T-helper 2 cell treated with Interferon-gamma antibody and Interleukin-4, amounts not matched to agents 100 ng/mL and 5 ng/mL, for 36 hours (primary cell): ENCODE data around the gene ORM1. TPM values are rescaled to one million over a fixed set of nuclear protein-coding genes. Genes with fewer than 3 reads are reported as not detected.

Experiments used
- intact Hi-C: fragments of 100-400 bp; cut with micrococcal nuclease; formaldehyde crosslinking; loops from one replicate; pipeline ENCODE4 v1.15.1; 2023
- total RNA-seq: library from RNA; stranded (reverse); gene quantifications from 2 replicates; pipeline ENCODE4 v1.2.3, GENCODE V29; 2022

Gene ORM1
- total RNA-seq, 1 donor from 2014 or later, result not detected

DNA sequence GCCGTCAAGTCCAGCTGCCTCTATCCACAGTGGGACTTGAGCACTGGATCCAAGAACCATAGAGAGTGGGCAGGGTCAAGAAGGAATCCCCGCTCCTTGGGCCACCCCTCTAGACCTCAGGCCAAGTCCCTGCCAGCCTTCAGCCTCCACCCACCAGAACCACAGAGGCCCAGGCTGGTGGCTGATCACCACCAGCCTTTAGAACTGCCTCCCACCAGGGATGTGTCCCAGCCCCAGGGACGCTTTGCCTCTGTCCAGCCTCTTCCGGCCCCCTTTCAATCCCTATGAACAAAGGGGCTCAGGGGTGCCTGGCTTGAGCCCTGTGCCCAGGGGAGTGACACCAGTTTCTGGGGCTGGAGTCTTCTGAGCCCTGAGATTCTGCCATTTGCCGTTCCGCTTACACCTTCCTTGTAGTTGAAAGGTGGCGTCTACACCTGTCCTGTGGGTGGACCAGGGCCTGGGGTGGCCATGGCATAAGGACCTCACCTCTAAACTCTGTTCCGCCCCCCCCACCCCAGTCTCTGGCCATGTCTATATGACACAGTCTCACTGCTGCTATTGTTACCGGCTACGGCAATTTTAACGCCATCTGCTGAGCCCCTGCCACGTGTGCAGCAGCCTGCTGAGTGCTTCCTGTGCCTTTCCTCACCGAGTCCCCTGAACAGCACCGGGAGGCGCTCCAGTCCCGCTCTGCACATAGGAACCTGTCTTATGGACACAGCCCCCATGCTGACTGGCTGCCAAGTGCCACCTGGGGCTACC lies 35.7 kb upstream of the ORM1 start:
- intact Hi-C loops, result no loop called here

DNA sequence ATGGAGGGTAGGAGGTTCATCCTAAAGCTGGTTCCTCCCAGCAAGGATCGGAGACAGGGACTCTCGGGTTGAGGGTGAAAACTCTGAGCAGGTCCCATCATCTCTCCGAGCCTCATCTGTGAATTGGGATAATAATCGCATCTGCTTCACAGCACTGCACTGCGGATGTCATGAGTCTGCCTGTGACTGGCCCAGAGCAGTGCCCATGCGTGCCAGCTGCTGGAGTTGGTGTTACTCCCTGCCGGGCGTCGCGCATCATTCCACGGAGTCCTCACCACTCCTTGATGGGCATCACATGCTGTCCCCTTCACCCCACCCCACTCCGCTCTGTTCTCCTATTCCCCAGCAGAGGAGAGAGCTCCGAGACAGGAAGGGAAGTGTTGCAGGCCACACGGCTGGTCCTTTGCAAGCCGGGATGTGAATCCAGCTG lies 35.1 kb upstream of the ORM1 start:
- intact Hi-C loops, result no loop called here

DNA sequence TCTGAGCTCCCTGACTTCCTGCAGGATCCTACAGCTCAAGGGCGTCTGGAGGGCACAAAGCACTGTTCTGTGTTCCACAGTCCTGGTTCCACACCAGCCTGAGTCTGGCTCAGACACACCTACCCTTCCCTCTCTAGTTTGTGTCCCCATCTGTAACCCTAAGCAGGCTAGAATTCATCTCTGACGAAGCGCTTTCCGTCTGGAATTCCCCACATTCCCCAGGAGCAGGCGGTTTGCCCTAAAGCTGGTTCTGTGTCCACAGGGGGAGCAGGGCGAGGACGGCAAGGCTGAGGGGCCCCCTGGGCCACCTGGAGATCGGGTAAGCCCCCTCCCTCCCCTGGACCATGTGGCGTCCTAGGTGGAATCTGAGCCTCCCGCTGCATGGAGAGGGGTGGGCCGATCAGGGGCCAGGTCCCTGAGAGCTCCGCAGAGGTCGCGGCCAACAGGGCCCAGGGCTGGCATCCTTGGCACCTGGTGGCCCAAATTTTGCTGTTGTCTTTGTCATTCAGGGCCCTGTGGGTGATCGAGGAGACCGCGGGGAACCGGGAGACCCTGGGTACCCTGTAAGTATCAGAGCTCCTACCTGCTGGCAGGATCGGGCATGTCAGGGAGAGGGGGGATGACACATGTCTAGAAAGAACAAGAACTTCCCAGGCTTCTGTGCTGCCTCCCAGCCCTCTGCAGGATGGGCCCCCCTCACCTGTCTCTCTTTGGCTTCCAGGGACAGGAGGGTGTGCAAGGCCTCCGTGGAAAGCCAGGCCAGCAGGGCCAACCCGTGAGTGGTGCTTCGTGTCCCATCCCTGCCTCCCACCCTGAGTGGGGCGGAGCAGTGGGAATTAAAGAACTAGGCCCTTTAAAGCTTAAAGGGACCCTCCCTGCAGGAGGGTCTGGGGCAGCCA lies 34.5 kb upstream of the ORM1 start:
- intact Hi-C loops, result no loop called here

DNA sequence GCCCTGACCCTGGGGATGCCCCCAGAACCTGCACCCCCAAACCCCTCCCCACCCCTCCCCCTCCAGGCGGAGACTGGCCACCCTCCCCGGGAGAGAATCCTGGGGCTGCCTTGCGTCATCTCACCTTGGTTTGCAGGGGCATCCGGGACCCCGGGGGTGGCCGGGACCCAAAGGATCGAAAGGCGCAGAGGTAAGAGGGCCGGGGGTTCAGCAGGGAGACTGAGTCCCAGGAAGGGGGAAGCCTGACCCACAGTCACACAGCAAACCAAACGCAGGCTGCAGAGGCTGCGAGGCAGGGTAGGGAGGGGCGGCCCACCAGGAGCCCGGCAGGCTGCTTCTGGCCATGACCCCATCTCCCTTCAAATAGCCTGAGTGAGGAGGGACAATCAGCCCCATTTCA lies 33.8 kb upstream of the ORM1 start:
- intact Hi-C loops, result no loop called here

DNA sequence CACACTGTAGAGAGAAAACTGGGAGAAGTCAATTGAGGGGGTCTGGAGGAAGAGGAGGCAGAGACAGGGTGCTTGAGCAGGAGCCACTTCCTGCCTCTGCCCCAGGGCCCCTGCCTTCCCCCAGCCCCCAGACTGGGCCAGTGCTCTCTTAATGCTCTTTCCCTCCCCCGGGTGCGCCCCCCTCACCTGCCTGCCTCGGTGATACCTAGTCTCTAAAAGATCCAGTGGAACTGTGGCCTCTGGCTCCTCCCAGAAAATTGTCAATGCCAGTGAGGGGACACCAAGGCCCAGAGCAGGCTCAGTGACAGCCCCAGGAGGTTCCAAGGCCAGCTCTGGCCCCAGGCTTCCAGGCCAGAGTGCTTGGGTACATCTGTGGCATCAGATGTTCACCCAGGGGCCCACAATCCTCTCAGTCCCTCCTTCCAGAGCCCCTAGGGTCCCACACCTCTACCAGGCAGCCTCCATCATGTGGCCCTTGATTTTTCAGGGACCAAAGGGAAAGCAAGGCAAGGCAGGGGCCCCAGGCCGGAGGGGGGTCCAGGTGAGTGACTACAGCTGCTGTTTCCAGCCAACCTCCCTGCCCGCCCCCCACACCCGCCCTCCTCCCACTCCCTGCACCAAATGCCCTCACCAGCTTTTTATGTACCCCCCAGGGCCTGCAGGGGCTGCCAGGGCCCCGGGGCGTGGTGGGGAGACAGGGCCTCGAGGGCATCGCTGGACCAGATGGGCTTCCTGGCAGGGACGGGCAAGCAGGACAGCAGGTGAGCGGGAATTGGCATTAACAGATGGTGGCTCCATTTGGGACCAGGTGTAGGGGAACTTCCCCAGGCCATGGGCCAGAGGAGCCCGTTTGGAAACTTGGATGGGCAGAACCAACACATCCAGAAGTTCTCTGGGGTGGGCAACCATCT lies 33.1 kb upstream of the ORM1 start:
- intact Hi-C loops, result no loop called here

DNA sequence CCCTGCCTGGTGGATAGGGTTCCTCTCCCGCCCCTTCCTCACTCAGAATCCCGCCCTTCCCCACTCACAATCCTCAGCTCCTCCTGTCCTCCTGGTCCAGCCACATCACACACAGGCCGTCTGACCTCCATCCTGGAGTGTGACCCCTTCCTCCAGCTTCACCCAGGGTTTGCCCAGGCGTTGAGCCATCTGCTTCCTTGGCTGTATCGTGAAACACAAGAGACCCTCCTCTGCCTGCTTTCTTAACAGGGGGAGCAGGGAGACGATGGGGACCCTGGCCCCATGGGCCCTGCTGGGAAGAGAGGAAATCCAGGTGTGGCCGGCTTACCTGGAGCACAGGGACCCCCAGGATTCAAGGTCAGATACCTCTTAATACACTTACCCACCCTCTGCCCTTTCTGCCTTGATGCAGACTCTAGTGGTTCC lies 32.3 kb upstream of the ORM1 start:
- intact Hi-C loops, result no loop called here

DNA sequence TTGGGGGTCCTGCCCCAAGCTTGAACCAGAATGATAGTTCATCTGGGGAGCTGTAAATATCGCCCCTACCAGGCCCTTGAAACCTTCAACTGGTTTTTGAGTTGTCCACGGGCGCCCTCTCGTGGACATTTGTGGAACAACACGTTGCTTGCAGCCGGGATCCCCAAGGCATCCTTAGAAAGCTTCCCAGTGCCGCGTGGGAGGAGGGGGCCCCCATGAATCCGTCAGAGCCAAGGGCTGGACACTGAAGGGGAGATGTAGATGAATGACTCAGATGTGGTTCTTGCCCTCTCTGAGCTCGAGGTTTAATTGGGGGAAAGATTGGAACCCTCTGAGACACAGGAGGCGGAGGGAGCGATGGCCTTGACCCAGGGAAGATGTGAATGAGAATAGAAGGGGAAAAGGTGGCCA lies 31.8 kb upstream of the ORM1 start:
- intact Hi-C loops, result loop anchor here (1.0 kb wide), 3 partner anchors 136 to 209 kb away; partner anchors contain the start of gene COL27A1

DNA sequence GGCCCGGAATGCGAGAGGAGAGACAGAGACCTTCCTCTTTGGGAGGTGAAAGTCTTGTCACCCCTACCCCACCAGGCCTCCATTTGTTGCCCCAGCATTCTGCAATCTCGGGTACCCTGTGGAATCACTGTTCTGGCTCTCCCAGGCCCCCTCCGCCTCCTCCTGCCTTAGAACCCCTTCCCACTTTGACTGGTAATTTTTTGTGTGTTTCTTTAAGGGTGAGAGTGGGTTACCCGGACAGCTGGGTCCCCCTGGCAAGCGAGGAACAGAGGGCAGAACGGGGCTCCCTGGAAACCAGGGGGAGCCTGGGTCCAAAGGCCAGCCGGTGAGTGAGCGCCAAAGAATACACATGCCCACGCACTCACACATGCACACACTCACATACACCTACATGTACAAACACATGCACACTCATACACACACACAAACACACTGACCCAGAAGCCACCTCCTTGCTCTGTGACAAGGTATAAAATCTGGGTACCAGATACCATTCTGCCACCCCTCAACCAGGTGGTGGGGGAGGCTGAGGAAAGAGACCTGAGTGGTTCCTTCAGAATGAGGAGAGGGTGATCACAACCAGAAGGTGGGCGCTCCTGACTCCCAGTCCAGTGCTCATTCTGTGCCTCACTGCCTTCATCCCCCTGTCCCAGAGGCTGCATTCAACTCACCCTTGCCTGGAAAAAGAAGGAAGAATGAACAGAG lies 30.9 kb upstream of the ORM1 start:
- intact Hi-C loops, result loop anchor here (1.0 kb wide), 3 partner anchors 137 to 210 kb away; partner anchors contain the start of gene COL27A1

DNA sequence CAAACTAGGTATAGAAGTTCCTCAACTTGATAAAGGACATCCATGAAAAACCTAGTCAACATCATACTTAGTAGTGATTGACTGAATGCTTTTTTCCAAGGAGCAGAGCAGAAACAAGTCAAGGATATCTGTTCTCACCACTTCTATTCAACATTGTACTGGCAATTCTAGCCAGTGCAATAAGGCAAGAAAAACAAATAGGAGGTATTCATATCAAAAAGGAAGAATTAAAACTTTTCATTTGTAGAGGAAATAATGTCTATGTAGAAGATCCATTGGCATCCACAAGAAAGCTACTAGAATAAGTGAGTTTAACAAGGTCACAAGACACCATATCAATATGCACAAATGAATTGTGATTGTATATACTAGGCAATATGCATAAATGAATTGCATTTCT lies 28.2 kb upstream of the ORM1 start:
- intact Hi-C loops, result no loop called here

DNA sequence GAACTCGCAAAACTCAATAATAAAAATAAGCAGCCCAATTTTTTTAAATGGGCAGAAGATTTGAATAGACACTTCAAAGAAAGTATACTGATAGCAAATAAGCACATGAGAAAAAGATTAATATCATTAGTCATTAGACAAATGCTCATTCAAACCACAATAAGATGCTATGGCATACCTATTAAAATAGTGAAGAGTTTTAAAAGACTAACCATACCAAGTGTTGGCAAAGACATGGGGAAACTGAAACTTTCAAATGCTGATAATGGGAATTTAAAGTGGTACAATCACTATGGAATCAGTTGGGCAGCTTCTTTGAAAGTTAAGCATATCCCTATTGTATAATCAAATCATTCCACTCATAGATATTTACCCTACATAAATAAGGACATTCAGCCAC lies 26.6 kb upstream of the ORM1 start:
- intact Hi-C loops, result no loop called here

DNA sequence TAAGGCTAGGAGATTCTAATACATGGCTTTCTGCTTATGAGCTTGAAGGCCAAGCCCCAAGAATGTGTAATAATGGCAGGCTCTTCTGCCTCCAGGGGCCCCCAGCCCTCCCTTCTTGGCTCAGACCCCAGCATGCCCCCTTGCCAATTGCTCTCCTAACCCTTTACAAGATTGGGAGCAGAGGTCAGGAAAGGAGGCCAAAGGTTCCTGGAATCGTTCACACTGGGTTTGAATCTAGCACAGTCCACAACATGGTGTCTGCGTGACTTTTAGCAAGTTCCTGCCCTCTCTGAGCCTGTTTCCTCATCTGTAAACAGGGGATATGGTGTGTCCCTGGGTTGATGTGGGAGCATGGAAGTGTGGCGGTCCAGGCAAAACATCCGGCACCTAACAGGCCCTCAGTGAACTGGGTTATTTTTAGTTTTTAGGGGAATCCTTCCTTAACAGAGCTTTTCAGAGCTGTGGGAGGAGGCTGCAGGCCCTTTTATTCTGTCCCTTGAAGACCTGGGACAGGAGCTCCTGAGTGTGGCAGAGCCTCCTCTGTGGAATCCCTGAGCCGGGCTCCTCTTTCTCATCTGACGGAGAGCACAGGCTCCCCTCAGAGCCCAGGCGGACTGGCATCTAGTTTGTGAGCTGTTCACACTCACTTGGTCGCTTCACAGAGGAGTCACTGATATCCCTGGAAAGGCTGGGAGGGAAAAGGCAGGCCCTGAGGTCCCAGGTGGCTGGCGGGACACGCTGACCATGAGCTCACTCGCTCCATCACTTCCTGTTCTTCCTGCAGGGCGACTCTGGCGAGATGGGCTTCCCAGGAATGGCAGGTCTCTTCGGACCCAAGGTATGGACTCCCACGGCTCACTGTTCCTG lies 23.4 kb upstream of the ORM1 start:
- intact Hi-C loops, result no loop called here

DNA sequence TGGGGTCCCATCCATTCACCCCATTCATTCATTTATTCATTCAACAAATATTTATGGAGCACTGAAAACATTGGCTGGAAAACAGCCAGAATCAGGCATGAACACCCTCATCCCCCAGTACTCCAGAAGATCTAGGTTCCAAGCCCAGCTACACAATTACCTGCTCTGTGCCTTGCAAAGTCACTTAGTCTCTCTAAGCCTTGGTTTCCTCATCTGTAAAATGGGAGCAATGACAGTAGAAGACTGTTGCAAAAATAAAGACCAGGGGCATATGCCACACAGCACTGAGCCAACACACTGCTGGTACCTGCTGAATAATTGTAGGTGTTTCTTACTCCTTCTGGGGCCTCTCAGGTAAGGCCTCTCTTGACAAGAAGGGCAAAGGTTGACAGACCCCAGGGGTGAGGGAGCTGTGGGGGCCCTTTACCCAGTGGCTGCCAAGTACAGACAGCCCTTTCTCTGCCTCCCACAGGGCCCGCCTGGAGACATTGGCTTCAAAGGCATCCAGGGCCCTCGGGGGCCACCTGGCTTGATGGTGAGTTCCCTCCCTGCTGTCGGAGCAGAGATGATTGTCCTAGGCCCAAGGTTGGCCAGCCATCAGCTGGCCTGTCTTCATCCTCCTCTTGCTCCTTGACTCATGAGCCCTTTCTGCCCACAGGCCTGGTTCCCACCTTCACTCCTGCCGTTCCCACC lies 22.6 kb upstream of the ORM1 start:
- intact Hi-C loops, result no loop called here

DNA sequence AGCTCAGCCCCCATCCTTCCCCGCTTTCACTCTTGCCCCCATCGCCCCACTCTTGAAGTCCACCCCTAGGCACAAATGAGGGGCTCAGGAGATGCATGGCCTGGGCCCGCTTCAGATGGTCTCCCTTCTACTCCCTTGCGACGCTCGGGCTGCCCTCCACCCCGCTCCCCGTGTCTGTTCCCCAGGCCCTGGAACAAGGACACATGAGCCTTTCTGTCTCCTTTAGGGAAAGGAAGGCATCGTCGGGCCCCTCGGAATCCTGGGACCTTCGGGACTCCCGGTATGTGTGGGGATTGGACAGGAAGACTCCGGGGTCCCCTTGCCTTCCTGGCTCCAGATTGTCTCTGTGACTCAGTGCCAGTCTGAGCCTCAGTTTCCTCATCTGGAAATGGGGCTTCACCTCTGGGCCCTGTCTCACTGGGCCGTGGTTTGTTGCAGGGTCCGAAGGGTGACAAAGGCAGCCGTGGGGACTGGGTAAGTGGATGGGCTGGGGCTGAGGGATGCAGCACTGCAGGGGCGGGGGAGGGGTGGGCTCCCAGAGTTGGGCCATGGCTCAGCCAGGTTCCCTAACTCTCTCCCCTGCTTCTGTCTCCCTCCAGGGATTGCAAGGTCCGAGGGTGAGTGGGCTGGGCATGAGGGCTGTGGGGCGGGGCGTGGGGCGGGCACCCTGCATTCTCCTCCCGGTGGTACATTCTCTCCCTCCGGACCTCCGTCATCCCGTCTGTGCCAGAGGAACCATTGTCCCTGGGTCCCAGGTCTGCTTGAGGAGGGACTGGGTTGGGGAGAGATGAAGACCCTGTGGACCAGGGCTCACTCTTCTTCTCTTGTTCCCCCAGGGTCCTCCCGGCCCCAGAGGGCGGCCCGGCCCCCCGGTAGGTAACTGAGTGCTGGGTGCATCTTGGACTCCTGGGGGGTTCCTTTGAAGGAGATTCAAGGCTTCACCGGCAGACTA lies 21.8 kb upstream of the ORM1 start:
- intact Hi-C loops, result no loop called here

DNA sequence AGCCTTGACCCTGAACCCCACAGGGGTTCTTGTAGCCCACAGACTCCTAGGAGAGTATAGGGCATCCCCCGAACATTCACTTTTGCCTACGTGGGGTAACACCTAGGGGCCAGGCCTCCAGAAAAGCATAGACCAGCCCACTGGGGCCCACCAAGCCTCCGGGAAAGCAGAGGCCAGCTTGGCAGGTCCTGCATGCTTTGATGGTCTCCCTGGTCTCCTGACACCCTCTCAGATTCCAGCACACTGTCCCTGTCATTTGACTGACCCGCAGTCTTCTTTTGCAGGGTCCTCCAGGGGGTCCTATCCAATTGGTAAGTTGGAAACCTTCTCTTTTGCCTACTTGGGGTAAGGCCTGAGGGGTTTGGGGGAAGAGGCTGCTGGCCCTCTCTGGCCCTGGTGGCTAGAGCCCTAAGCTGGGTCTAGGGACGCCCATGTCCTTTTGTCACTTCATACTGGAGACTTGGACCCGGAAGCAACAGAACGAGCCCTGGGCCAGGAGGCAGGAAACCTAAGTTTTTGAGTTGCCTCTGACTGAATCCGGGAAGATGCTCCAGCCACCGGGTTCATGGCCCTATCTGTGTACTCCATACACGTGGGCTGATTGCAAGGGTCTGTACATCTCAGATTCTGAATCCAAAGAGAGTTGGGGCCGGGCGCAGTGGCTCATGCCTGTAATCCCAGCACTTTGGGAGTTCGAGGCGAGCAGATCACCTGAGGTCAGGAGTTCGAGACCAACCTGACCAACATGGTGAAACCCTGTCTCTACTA lies 20.9 kb upstream of the ORM1 start:
- intact Hi-C loops, result no loop called here

DNA sequence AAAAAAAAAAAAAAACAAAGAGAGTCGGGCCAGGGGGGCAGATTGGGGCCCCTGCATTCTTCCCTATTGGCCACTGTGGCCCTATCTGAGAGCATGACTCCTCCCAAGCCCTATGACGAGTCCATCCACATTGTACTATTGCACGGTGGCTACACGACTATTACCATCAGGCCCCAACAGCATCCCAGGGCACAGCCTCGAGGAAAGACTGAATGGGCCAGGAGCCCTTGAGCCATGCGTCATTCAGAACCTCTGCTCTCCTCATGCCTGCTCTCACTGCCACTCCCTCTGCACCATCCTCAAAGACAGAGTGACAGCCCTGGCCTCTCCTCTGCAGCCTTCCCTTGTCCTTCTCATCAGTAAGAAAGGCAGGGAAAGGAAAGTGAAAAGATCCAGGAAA lies 20.2 kb upstream of the ORM1 start:
- intact Hi-C loops, result no loop called here

DNA sequence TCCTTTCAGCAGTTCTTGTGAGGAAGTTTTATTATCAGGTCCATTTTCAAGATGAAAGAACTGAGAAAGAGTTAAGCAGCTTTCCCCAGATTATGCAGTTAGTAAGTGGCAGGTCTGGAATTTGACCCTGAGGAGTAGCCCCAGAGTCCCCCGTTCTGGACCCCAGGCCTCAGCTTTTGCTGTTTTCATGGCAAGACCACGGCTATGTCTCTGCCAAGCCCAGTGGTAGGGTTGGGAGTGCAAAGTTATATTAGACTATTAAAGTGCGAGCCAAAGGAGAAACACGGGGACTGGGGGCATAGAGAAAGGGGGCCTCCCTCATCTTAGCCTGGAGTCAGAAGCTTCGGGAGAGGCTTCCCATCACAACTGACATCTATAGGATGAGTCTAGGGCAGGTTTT lies 19.3 kb upstream of the ORM1 start:
- intact Hi-C loops, result no loop called here

DNA sequence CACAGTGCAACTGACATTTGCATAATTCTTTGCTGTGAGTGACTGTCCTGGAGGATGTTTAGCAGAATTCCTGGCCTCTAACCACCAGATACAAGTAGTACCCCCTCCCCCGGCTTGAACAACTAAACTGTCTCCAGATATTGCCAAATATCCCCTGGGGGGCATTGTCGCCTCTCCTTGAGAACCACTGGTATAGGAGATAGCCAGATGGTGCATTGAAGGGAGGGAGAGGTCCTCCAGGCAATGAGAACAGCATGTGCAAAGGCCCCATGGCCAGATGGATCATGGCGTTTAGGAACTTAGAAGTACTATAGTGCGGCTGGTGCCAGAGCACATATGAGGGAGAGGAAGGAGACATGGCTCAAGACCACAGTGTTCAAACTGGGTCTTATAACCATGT lies 18.9 kb upstream of the ORM1 start:
- intact Hi-C loops, result no loop called here
